Measurements from ENCODE around the gene GMEB2. TPM values are rescaled to one million over a fixed set of nuclear protein-coding genes. Genes with fewer than 3 reads are reported as not detected.
"Not testable (repeated sequence)": the region's sequence is repeated elsewhere in the genome, so short reads cannot be mapped to it uniquely, and the experiment has no call there.

The GMEB2 gene
- total and polyA plus RNA-seq, 11 donors = 4.3 to 10.0 (median 6.1) TPM

DNA sequence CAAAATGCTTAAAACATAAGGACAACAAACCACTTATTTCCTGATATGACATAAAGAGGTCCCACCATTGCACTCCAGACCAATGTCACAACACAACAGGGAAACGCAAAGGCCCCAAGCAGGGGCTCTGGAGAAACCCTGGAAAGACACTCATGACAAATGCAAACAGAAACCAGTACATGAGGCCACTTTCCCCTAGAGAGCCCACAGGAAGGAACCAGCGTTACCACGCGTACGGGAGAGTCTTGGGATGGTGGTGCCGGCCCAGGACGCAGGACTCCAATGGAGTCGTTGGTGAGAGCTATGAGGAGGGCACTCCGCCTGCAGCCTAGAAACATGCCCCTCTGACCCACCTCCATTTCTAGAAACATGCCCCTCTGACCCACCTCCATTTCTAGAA lies 20.2 kb downstream of the GMEB2 start:
- no peak for TF ChIP-seq POLR2A (IDR thresholded peaks at IDR 0.05)
- TF ChIP-seq, protein P1, sequence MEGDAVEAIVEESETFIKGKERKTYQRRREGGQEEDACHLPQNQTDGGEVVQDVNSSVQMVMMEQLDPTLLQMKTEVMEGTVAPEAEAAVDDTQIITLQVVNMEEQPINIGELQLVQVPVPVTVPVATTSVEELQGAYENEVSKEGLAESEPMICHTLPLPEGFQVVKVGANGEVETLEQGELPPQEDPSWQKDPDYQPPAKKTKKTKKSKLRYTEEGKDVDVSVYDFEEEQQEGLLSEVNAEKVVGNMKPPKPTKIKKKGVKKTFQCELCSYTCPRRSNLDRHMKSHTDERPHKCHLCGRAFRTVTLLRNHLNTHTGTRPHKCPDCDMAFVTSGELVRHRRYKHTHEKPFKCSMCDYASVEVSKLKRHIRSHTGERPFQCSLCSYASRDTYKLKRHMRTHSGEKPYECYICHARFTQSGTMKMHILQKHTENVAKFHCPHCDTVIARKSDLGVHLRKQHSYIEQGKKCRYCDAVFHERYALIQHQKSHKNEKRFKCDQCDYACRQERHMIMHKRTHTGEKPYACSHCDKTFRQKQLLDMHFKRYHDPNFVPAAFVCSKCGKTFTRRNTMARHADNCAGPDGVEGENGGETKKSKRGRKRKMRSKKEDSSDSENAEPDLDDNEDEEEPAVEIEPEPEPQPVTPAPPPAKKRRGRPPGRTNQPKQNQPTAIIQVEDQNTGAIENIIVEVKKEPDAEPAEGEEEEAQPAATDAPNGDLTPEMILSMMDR (IDR thresholded peaks at IDR 0.05) = no peak
- Histone ChIP-seq H3K36me3 (peaks cover 8 to 29% (median 19%) of the 10 kb centered on the region in 9 donors), H3K4me3 (no peak overlapping the region), H3K27ac (no peak overlapping the region), H3K4me1 (no peaks in the 10 kb centered on the region), H3K9me3 (no peaks in the 10 kb centered on the region), H3K27me3 (no peaks in the 10 kb centered on the region)
- 62 to 79% (median 71%) methylated on average over 9 of the region's 9 CpGs for WGBS, 4 donors
- ATAC-seq = peak in 1 of 4 donors; percentile 32
- intact Hi-C loops (cut with DNase I) = no loop called here
- DNase-seq = peak in 1 of 5 donors; percentile 7

DNA sequence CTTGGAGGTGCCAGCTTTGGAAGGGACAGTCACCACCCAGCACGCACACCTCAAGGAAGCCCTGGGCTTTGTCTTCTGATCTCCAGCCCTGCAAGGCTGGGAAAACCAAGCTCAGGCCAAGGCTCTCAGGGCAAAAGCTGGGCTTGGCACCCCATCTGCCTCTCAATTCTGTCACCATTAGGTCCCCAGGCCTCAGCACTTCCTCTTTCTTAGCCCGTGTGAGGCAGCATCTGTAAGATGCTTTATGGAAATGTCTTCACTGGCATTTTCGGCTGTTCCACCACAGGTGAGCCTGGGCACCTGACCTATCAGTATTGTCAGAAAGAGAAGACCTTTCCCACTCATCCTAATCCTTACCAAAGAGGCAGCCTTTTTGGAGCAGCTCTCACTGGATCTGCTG lies 24.6 kb downstream of the GMEB2 start:
- intact Hi-C loops (cut with DNase I) = no loop called here
- peaks cover 8 to 66% (median 57%) of the 10 kb centered on the region in 9 donors for H3K36me3 ChIP-seq
- TF ChIP-seq POLR2A (IDR thresholded peaks at IDR 0.05) = no peak
- TF ChIP-seq, protein P1 (IDR thresholded peaks at IDR 0.05) = no peak
- ATAC-seq (no peak), DNase-seq (peak in 2 of 5 donors; percentile 9 to 35)
- H3K27me3 ChIP-seq = no peaks in the 10 kb centered on the region
- H3K4me1 ChIP-seq = no peaks in the 10 kb centered on the region
- WGBS, 4 donors = 89 to 94% (median 92%) methylated on average over 3 of the region's 3 CpGs
- no peak overlapping the region for H3K4me3 ChIP-seq
- no peak overlapping the region for H3K27ac ChIP-seq
- H3K9me3 ChIP-seq = no peaks in the 10 kb centered on the region

DNA sequence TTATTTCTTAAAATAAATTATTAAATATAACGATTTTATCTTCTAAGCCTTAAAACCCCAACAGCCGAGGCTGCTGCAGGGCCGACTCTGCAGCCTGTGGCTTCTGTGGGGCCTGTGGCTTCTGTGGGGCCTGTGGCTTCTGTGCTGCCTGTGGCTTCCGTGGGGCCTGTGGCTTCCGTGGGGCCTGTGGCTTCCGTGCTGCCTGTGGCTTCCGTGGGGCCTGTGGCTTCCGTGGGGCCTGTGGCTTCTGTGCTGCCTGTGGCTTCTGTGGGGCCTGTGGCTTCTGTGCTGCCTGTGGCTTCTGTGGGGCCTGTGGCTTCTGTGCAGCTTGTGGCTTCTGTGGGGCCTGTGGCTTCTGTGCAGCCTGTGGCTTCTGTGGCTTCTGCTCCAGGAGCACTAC lies 25.2 kb downstream of the GMEB2 start:
- H3K4me1 ChIP-seq; ATAC-seq; intact Hi-C loops (cut with DNase I): not testable (repeated sequence)

DNA sequence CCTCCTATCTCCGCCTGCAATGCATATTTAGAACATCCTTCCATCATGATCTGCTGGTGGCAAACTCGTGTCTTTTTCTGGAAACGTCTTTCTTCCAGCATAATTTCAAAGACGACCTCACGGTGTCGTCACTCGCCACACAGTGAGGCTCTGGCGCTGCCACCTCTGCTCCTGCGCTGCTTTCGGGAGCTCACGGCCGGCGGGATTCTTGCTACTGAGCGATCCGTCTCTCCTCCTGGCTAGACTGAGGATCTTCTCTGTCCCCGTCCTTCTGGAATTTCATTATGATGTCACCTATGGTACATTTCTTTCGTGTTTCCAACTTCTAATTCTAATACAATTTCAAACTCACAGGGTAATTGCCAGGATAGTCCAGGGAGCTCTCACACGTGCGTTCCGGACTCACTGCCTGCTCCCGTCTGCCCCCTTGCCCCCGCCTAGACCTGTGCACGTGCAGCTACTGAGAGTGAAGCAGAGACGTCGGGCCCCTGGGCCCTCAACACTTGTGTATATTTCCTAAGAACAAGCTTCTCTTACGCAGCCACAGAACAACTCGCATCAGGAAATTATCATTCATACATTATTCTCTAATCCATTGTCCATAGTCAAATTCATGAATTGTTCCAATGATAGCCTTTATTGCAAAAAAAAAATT lies 27.4 kb downstream of the GMEB2 start:
- WGBS, 4 donors = 90 to 95% (median 93%) methylated on average over 27 of the region's 27 CpGs
- H3K36me3 ChIP-seq = peaks cover 8 to 87% (median 77%) of the 10 kb centered on the region in 9 donors
- no peak for ATAC-seq

More for the DNA sequence above, 25.2 kb downstream of the GMEB2 start:
- H3K27me3 ChIP-seq, H3K27ac ChIP-seq, H3K4me3 ChIP-seq, H3K9me3 ChIP-seq: not testable (repeated sequence)
- peak in 2 of 5 donors; percentile 9 to 45 for DNase-seq
- peaks cover 8 to 73% (median 59%) of the 10 kb centered on the region in 9 donors for H3K36me3 ChIP-seq
- 80 to 94% (median 89%) methylated on average over 5 to 8 of the region's 8 CpGs for WGBS, 4 donors

More for the DNA sequence above, 27.4 kb downstream of the GMEB2 start:
- DNase-seq = peak in 1 of 5 donors; percentile 13
- H3K9me3 ChIP-seq = no peaks in the 10 kb centered on the region
- no peak overlapping the region for H3K4me3 ChIP-seq
- H3K27ac ChIP-seq = no peak overlapping the region
- no peaks in the 10 kb centered on the region for H3K27me3 ChIP-seq
- H3K4me1 ChIP-seq = no peaks in the 10 kb centered on the region
- TF ChIP-seq POLR2A (IDR thresholded peaks at IDR 0.05) = no peak
- TF ChIP-seq, protein P1 (IDR thresholded peaks at IDR 0.05) = no peak
- intact Hi-C loops (cut with DNase I) = no loop called here
